AG20443 (cell line): Measurements from ENCODE around the gene MITF.
A peak's percentile ranks its signal among the peaks of the same experiment; 100 is the strongest.

Source experiments
- DNase-seq: peaks from one replicate; pipeline ENCODE4 v3.0.0; 2012; ENCODE audit warnings: low spot score, mixed read lengths

MITF gene

DNA sequence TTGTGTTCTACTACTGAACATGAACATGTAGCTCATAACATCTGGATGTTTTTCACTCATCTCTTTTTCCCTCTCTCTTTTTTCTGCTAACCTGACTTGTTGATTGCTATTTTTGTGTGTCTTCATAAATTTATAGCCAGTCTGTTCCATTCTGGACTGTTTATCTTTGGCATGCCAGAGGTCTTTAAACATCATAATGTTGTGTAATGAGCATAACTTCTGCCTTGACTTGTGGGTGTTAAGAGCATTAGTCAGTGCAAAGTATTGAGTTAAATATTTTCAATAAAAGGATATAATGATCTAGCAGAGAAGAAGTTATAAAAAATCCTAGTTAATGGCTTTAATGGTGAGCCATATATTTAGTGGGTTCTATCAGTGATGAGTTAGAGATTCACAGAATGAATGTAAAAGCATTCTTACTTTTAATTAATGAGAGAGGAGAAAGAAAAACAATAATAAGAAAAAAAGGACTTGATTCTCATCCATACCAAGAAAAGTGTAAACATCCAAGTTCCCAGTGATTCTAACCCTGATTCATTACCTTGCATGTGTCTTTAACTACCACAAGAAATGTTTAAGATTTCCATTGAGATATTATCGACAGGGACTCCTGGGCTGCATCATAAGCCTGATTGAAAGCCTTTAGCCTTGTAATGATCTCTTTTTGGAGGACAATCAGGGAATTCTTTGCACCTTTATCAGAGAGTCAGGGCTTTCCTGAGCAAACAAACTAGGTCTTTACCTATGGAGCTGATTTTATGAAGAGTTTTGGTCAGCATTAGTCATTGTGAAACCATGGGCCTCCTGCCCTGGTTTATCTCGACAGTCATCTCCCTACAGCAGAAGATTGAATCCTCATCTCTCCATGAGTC, 22.9 kb downstream of the MITF start:
- peak; percentile 45 for DNase-seq

DNA sequence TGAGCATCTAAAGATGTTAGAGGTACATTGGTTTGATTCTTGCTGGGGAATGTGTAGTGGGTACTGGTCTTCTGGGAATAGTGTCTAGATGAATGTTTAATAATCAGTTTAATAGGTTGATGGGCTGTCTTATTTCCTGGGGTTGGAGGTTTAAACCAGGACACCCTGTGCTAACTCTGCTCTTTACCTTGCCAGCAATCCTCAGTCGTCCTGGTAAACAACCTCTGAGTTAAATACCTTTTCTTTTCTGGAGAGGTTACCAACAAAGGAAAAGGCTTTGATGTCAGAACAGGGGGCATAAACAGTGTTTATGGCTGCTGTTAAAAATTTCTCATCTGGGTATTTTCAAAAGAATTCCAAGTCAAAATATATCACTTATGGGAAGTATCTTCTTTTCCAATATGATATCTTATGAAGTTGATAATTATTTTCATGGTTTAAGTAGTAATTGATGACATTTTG, 23.5 kb downstream of the MITF start:
- no peak for DNase-seq

DNA sequence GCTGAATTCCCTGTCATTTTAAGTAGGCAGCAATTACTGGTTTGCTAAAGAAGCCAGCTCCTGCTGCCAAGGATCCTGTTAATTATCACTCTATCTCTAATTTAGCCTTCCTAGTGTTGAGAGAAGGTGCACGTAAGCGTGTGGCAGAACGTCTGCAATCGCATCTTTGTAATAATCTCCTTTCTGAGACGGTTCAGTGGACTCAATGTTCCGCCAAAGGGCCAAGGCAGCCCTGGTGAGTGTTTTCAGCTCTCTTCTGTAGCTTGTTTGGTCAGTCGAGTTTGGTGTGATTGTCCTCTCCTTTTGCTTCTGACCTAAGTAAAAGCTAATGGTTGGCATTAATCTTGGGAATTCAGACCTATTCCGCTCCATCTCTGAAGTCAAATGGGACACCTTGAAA, 24.2 kb downstream of the MITF start:
- DNase-seq = no peak

DNA sequence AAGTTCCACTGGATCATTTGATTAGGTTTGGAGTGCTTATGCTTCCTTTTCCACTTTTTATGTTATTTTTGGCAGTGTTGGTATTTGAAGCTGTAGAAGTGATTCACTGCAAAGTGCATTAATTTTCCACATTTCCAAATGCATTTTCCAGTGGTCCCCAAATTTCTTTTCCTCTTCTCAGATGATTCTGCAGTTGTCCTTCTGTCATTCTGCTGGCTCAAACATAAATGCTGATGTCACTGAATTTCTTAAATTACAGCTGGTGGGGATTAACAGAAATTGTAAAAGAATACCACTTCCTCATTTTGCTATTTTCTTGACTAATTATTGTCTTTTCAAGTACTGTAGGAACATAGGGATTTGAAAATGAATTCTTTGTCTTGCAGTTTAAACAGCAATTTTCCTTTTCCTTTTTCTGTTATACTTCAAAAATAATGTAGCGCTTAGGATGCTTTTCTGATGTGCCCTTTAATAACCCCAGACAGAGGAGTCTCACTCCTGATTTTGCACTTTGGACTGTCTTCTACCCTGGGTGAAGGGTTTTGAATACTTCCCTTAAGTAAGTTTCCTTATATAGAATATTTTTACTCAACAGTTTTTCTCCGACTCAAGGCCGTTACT, 25.0 kb downstream of the MITF start:
- no peak for DNase-seq

DNA sequence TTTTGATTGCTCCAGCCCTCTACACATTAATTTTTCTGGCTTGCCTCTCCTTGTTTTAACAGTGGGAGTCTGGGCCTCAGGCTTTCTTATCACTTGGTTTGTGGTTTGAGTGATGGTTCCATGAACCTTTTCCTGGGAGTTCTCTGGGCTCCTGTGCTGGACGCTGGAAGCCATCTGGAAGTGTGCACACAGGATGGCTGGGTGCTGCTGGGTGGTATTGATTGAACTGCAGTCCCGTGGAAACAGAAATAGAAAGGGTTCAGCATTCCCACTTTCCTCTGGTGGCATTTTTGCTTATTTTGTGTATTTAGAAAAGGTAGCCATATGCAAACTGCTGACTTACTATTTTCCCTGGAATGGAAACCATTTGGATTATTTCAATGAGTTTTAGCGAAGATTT, 25.6 kb downstream of the MITF start:
- DNase-seq = no peak

DNA sequence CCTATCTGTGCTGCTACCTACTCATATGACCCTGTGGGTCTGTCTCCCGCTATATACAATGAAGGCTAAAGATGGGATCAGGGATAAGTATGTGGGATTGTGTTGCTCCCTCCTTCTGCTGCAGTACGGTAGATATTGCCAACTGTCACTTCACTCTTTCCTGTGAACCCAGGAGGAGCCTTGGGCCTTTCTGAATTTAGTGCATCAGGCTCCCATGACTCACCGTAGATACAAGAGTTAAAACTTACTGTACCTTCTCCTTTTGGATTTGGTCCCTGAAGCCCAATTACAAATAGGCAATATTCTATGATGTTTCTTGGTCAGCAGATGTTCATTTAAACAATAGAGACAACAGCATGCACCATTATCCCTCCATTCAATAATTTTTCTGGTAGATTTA, 27.4 kb downstream of the MITF start:
- DNase-seq = no peak

DNA sequence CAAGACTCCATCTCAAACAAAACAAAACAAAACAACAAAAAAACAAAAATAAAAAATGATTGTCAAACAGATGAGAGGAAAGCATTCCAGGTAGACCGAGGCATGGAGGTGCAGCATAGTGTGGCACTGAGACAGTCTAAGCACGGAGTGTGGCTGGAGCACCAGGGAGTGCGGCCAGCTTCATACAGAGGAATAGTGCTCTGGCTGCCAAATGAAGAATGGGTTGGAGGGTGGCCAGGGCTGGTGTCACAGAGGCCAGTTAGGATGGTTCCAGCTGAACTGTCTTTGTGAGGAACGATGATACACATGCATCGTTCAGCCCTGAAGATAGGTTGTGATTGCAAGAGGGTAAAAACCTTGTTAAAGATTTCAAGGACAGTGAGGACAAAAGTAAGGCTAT, 28.3 kb downstream of the MITF start:
- no peak for DNase-seq

DNA sequence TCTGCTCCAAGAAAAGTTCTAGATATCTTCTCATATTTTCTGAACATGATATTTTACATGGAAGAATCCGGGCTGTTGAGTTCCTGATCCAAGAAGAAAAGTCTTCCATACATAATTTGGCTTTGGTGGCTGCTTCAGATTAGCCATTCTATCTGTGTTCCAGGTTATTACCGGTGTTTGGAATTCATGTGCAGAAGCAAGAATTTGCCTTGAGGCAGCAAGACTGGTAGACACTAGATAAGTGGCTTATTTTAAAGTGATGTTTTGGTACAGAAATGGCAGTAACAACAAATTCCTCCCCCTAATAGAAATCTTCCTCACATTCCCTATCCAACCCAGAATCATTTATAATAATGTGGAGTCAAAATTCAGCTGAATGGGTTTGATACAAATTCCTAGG, 29.2 kb downstream of the MITF start:
- no peak for DNase-seq

DNA sequence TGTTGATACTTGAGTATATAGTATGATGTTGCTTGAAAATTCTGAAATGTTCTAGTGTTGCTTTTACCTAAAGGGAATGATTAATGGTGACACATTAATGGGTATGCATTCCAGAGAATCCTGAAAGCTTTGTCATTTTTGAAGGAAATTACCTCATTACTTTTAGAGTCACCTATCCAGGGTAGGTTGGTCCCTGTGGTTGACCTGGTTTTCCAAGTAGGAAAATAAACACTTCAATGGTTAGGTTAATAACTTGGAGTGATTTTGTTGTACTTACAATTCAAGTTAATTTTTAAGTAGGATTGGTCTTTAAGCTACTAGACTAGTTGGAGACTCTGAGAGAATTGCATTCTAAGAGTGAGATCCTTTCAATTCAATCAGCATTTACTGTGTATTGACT, 31.0 kb downstream of the MITF start:
- no peak for DNase-seq

DNA sequence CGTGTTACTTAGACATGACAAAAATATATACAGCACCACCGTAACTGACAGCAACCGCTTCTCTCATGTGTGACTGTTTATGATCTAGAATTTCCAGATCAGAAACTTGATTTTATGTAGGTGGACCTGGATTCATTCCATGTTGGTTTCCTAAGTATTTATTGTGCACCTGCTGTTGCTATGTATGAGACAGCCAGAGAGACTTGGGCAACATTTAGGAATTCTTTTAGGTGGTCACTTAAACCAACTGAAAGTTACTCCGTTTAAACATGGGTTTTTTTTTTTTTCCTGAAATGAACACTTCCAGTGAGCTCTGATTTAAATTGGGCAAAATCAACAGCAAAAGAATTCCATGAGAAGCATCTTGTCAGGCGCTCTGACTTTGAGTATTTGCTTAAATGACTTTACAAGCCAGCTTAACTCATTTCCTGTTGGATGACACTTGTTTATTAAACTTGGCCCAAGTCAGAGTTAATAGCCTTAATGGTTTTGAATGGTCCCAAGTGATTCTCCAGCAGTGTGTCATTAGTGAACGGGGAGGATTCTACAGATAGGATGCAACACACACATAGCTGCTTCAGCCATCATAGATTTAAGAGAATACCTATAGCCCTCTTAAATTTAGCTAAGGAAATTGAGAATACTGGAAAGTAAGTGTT, 31.8 kb downstream of the MITF start:
- no peak for DNase-seq

DNA sequence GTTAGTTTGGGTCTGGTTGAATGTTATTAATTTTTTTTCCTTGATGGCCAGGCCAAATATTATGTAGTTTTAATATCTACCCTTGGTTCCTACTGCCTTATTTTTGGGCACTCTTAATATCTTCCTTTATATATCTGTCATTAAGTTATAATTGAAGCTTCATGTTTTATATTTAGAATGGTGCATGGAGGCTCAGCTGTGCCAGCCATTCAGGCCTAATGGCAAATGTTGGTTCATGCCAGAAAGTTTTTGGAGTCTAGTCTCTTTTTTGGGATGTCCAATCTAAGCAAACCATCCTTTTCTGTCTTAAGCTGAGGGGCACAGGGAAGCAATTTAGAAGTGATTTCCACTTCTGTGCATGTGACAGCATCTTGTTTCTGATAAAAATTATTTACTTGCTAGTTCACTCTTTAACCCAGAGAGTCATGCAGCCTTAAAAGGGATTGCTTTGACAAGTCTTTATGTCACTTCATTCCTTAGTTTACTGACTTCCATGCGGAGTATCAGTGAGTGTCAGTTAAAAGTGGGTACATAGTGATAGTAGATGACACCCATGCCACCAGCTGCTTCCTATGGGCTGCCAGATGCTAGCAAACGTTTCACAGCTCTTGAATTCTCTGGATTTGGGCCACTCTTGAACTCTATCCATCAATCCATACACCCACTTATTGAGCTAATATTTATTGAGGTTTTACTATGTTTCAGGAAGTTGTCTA, 33.0 kb downstream of the MITF start:
- no peak for DNase-seq

DNA sequence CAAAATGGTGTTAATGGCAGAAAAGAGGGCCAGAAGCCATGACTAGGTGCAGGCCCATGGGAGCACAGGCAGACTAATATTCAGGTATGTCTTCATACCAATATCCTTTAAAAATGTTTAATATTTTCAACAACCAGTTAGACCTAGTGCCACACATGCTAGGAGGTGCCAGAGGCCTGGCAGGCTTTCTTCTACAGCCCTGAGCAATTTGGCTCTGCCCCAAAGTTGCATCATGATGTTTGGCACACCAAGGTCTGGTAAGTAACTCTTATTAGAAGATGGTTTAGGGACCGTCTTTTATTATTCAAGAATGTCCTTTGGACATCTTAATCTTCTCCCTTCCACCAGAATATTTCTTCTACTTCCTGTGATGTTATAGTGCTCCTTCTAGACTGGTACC, 34.8 kb downstream of the MITF start:
- DNase-seq = no peak

DNA sequence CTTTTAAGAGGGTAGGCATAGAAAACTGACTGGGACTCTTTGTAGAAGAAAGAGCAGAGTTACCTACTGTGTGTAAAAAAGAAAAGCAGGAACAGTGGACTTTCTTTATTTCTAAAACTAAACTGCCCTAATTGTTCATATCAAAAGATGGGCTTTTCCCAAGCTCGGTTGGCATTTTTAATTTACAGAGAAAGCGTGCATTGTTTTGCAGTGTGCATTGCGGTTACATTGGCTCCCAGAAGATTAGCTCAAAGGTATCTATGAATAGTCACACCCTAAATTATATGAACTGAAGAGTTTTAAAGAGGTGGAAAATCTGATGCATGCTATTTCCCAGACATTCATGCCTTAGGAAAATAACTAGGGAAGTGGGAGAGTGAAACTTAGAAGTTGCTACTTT, 36.5 kb downstream of the MITF start:
- no peak for DNase-seq

DNA sequence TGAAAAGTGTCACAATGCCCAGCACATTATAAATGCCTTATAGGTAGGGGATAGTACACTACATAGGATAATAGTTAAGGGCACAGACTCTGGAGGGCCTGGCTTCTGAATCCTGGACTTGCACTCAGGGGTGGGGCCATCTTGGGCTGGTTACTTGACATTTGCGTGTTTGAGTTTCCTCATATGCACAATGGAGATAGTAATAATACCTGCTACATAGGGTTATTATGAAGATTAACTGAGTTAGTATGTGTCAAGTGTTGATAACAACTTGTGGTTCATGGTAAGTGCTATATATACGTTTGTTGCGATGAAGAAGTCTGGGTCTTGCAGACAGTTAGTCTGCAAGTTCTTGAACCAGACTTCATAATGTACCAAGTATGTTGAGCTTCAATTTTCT, 37.0 kb downstream of the MITF start:
- DNase-seq = no peak

DNA sequence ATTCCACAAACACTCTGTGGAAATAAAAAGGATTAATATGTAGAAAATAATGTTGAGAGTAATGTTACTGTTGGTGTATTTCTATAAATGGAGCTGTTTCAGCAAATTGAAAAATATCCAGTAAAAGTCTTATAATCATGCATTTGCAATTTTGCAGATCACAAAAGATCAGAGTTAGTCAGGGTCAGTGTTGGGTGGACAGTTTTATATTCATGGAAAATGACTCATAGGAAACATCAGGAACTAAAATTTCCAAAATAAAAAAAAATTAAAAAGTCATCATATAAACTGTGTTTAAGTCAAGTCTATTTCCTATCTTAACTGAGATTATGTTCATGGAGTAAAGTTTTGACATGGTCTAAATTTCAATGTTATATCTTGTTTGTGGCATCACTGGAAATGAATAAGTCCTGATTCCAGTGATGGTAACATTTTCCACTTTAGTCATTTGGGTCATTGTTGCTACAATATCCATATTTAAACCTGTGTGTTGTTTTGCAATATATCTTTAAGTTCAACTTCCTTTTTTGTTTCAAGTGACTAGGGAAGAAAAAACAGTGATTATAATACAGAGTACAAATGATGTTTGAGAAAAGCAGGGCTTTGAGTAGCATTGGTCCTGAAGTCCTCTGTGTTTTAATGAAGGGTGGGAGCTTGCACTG, 37.8 kb downstream of the MITF start:
- no peak for DNase-seq

DNA sequence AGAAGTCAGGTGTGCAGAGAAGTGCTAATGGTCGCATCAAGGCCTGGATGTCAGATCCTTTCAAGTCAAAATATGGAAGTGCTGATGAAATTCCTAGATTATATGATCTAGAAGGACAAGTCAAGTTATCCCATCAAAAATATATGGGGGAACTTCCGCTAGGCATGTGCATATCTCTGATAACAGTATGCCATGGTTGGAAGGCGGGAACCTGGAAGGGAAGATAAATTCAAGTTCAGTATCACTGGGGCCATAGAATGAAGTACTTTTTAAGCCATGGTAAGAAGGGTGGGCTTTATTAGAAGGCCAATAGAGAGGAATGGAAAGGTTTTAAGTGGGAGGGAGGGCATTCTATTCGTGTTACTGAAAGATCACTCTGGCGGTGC, 38.3 kb downstream of the MITF start:
- no peak for DNase-seq

DNA sequence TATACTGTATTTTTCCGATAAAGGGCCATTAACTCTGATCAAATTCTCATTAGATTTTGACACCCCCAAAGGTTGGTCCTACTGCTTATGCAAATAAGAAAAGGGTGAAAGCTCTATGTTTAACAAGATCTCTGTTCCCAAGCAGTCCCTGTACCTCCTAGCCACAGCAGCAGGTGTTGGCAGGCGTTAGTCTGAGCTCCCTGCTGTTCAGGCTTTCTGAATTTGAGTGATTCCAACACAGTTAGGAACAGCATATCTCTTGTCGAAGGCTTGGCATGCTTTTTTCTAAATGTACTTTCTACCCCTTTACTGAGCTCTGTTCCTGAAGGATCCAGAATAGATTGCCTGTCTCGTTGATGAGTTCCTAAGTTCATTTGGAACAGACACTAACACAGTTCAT, 42.3 kb downstream of the MITF start:
- DNase-seq = no peak

DNA sequence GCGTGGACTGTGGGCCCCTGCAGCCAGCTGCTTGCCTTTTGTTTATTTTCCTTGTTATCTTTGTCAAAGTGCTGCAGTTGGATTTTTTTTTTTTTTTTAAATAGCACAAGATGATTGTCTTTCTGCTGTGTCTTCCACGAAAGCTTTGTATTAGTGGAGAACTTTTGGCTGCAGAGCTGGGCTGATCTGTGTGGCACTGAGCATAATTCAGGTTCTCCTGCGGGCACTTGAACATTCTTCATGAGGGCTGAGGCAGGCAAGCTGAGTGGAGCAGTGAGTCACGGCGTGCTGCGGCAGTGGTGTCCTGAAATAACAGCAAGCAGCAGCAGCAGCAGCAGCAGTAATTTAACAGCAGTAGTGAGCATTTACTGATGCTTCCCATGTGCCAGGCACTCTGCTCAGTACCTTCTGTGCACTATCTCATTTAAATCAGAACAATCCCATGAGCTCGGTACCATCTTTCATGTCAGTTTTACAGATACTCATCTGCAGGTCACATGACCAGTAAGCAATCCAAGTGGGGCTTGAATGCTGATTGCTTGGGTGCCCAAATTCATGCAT, 45.8 kb downstream of the MITF start:
- peak; percentile 86 for DNase-seq

DNA sequence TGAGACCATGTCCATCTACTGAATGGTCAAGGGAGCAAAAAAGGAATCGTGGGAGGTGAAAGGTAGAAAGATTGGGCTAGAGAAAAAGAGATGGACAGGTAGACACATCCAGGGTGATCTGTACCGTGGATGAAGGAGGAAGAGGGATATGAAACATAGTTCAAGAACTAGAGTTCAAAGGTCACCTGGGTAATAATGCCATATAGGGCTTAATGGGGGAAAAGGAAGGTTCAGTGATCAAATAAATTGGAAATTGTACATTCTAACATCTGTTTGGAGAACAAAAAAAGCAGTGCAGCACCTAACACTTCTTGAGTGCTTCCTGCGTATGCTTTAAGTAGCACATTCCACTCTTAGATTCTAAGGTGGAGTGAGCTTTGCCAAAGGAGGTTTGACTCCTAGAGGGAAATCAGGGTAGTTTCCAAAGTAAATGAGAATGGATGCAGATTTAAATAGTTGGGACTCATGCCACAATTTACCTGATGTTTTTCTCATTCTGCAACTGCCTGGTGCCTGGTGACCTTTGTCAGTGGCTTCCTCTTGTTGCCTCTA, 46.6 kb downstream of the MITF start:
- no peak for DNase-seq

DNA sequence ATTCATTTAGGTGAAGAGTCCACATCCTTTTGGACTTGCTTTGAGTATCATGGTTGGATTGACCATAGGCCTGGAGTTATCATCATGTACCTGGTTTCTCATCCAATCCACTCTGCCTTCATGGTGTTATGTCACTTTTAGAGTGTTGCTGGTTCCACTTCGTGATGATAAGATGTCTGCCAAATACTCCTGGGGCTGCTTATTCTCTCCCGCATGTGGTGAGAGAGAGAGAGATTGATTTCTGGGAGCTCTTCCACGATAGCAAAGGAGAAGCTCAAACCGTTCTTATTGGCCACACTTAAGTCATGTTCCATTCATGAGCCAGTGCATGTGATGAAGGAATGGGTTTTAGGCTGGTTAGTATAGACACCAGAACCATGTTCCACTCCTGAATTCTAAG, 47.6 kb downstream of the MITF start:
- no peak for DNase-seq

DNA sequence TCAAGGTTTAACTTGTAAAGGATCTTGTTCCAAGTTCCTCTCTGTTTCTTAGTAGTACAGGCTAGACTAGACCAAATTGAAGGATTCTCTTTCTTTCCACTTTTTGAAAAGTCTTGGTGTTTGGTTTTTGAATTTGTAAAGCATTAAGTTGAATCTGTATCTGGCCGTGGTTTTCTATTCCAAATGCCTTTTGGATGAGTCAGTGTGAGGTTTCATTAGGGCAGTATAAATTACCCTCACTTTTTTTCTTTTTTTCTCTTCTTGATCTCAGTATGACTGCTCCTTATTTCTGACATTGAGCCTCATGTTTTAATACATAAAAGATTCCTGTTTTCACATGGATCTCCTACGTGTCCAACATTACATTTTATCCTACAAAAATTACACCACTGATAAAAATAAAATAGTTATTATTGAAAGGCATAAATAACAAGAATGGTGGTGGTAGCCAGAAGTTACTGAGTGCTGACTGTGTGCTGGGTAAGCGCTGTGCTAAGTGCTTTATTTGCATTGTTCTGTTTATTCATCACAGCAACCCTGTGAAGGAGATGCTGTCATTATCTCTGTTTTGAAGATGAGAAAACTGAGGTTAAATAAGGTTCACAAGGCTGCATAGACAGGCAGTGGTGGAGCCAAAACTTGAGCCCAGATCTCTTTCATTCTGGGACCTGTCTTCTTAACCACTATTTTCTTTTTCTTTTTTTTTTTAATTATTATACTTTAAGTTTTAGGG, 48.3 kb downstream of the MITF start:
- peak; percentile 44 for DNase-seq
